T-cell (primary cell): Measurements from ENCODE around the gene ELSPBP1. TPM values are rescaled to one million over a fixed set of nuclear protein-coding genes. Genes with fewer than 3 reads are reported as not detected.

Experiments used
- ATAC-seq, 4 experiments: fragments of 200-7000 bp in 3 of 4; fragments of 150-1000 bp in 1 of 4; cut with Tn5 transposase; replicated peaks in 1 of 4; 1 replicate in 3 of 4; 2 replicates in 1 of 4; pipeline ENCODE4 v1.10.0; 2021; ENCODE audit warnings: moderate library complexity in 3 of 4, mild to moderate bottlenecking in 2 of 4, moderate number of reproducible peaks in 1 of 4
- CTCF ChIA-PET, 2 donors: fragments of 300-600 bp; sonication (Branson Sonifier 250); formaldehyde crosslinking; loops; one replicate each; lab custom pipeline; 2022; ENCODE audit warnings: antibody characterized with exemption in 2 of 2; lab: Charles Lee
- POLR2A ChIA-PET, 2 donors: fragments of 300-600 bp; sonication (Branson Sonifier 250); formaldehyde crosslinking; loops; one replicate each; lab custom pipeline; 2022; ENCODE audit warnings: antibody characterized with exemption in 2 of 2; lab: Charles Lee
- DNase-seq, 35 experiments: peaks; one replicate each; pipeline versions ENCODE4 v3.0.0 to v3.0.0-alpha.2; 2013 to 2023
- H3K27ac ChIP-seq: one replicate; pipeline ENCODE4 v1.5.1; 2013; ENCODE audit warnings: low read length
- H3K27me3 ChIP-seq, 2 experiments: replicated peaks in 1 of 2; 1 replicate in 1 of 2; 2 replicates in 1 of 2; pipeline versions ENCODE4 v1.6.1 to v1.7.0; 2013; ENCODE audit warnings: low read length in 1 of 2, mixed read lengths in 1 of 2; ENCODE audit not compliant: control insufficient read depth in 2 of 2, insufficient read depth in 2 of 2; ENCODE audit errors: extremely low read depth in 1 of 2
- H3K36me3 ChIP-seq, 2 donors: 1 replicate in 1 of 2; 2 replicates in 1 of 2; pipeline versions ENCODE4 v1.6.1 to v1.7.0; 2013; ENCODE audit warnings: low read length in 1 of 2; ENCODE audit not compliant: control insufficient read depth in 2 of 2, insufficient read depth in 1 of 2; ENCODE audit errors: extremely low read depth in 1 of 2
- H3K4me1 ChIP-seq, 2 experiments: 1 replicate in 1 of 2; 2 replicates in 1 of 2; pipeline versions ENCODE4 v1.6.1 to v1.7.0; 2013; ENCODE audit warnings: low read length in 2 of 2, mixed read lengths in 1 of 2; ENCODE audit not compliant: insufficient read depth in 2 of 2, control insufficient read depth in 1 of 2; ENCODE audit errors: extremely low read depth in 1 of 2
- H3K4me3 ChIP-seq, 2 donors: 1 replicate in 1 of 2; 2 replicates in 1 of 2; pipeline versions ENCODE4 v1.5.1 to v1.7.0; 2013; ENCODE audit warnings: mild to moderate bottlenecking in 2 of 2, low read length in 1 of 2, moderate library complexity in 1 of 2; ENCODE audit not compliant: control insufficient read depth in 1 of 2; ENCODE audit errors: extremely low read depth in 1 of 2
- H3K9me3 ChIP-seq: 2 replicates; pipeline ENCODE4 v1.7.0; 2013
- H3K27ac Mint-ChIP-seq, 2 donors: one replicate each; pipeline ENCODE4 v1.8.0; 2020 to 2021; ENCODE audit warnings: mild to moderate bottlenecking in 2 of 2, mixed read lengths in 2 of 2
- H3K27me3 Mint-ChIP-seq, 2 donors: one replicate each; pipeline ENCODE4 v1.8.0; 2021 to 2022; ENCODE audit warnings: mixed read lengths in 2 of 2
- H3K36me3 Mint-ChIP-seq: one replicate; pipeline ENCODE4 v1.8.0; 2021; ENCODE audit warnings: mixed read lengths
- H3K4me1 Mint-ChIP-seq, 3 donors: one replicate each; pipeline ENCODE4 v1.8.0; 2020 to 2022; ENCODE audit warnings: mixed read lengths in 3 of 3, mild to moderate bottlenecking in 1 of 3
- H3K4me3 Mint-ChIP-seq, 3 donors: one replicate each; pipeline ENCODE4 v1.8.0; 2020 to 2022; ENCODE audit warnings: mild to moderate bottlenecking in 3 of 3, mixed read lengths in 3 of 3, moderate library complexity in 3 of 3
- H3K9me3 Mint-ChIP-seq, 3 donors: one replicate each; pipeline ENCODE4 v1.8.0; 2020 to 2022; ENCODE audit warnings: mixed read lengths in 3 of 3
- WGBS: methylation state at CpG from one replicate; pipeline ENCODE4 v1.1.5; 2013; ENCODE audit warnings: missing lambda C conversion rate; ENCODE audit not compliant: insufficient coverage; 5-methylcytosine and 5-hydroxymethylcytosine counted together
- total RNA-seq, 35 experiments: library from RNA in 6 of 35; stranded (reverse) in 6 of 35; fragments of 120-200 nt in 1 of 35; gene quantifications; one replicate each; pipeline versions ENCODE4 v1.2.1 to v1.2.4 and lab custom pipeline; 2013 to 2026

ELSPBP1 gene
- total RNA-seq, 5 donors from 2014 or later (not counting 1 experiment from before 2014, with no cell fraction given) = not detected

GRCh38 chr19:48051335-48052033 is 57.1 kb downstream of the ELSPBP1 start:
- WGBS = no CpG with 5 or more reads among the region's 10 CpGs
- no peak overlapping the region for H3K27ac Mint-ChIP-seq
- H3K9me3 ChIP-seq = no peaks in the 10 kb centered on the region

GRCh38 chr19:48053076-48053475 is 58.6 kb downstream of the ELSPBP1 start:
- no peak overlapping the region for H3K27ac Mint-ChIP-seq
- peaks cover 0 to 25% of the 10 kb centered on the region in 2 experiments for H3K27me3 ChIP-seq
- H3K27ac ChIP-seq = no peak overlapping the region
- H3K4me1 Mint-ChIP-seq = no peaks in the 10 kb centered on the region
- H3K36me3 Mint-ChIP-seq = peaks cover 4% of the 10 kb centered on the region
- H3K27me3 Mint-ChIP-seq = peaks cover 15 to 19% of the 10 kb centered on the region in 2 donors
- H3K9me3 Mint-ChIP-seq = no peaks in the 10 kb centered on the region
- H3K4me1 ChIP-seq = no peaks in the 10 kb centered on the region
- no peaks in the 10 kb centered on the region for H3K36me3 ChIP-seq
- no peak for ATAC-seq
- H3K4me3 ChIP-seq = no peak overlapping the region
- no peak for DNase-seq
- H3K9me3 ChIP-seq = no peaks in the 10 kb centered on the region
- WGBS = no CpG with 5 or more reads among the region's 5 CpGs
- ChIA-PET POLR2A (no interaction called here), CTCF (no interaction called here)
- H3K4me3 Mint-ChIP-seq = no peak overlapping the region

More at GRCh38 chr19:48051335-48052033, 57.1 kb downstream of the ELSPBP1 start:
- Histone ChIP-seq H3K4me1 (no peaks in the 10 kb centered on the region), H3K27ac (no peak overlapping the region), H3K4me3 (no peak overlapping the region), H3K36me3 (no peaks in the 10 kb centered on the region), H3K27me3 (peaks cover 0 to 25% of the 10 kb centered on the region in 2 experiments)
- Mint-ChIP-seq H3K36me3 (peaks cover 4% of the 10 kb centered on the region), H3K4me1 (no peaks in the 10 kb centered on the region), H3K4me3 (no peak overlapping the region), H3K9me3 (no peaks in the 10 kb centered on the region), H3K27me3 (peaks cover 20 to 26% of the 10 kb centered on the region in 2 donors)
- DNase-seq = no peak
- POLR2A ChIA-PET = interaction anchor here in 1 of 2 donors (0.5 kb wide), 1 partner anchor 97 kb away, joined by 3 read pairs; no protein-coding TSS in a partner anchor
- CTCF ChIA-PET = no interaction called here
- ATAC-seq = no peak

GRCh38 chr19:48053856-48054255 is 59.4 kb downstream of the ELSPBP1 start:
- H3K36me3 Mint-ChIP-seq = peaks cover 4% of the 10 kb centered on the region

GRCh38 chr19:48059331-48059730 is 64.9 kb downstream of the ELSPBP1 start:
- H3K4me1 ChIP-seq = no peaks in the 10 kb centered on the region
- Mint-ChIP-seq H3K36me3 (no peaks in the 10 kb centered on the region), H3K27ac (no peak overlapping the region), H3K27me3 (peaks cover 15 to 27% of the 10 kb centered on the region in 2 donors), H3K9me3 (no peaks in the 10 kb centered on the region), H3K4me3 (no peak overlapping the region), H3K4me1 (no peaks in the 10 kb centered on the region)
- no peak overlapping the region for H3K27ac ChIP-seq
- DNase-seq = no peak
- 59% methylated on average over 3 of the region's 6 CpGs for WGBS
- ChIA-PET POLR2A (no interaction called here), CTCF (no interaction called here)
- H3K36me3 ChIP-seq = no peaks in the 10 kb centered on the region
- peaks cover 0 to 26% of the 10 kb centered on the region in 2 experiments for H3K27me3 ChIP-seq
- no peaks in the 10 kb centered on the region for H3K9me3 ChIP-seq
- ATAC-seq = no peak
- H3K4me3 ChIP-seq = no peak overlapping the region

More at GRCh38 chr19:48053856-48054255, 59.4 kb downstream of the ELSPBP1 start:
- ChIA-PET CTCF (no interaction called here), POLR2A (no interaction called here)
- H3K4me1 Mint-ChIP-seq = no peaks in the 10 kb centered on the region
- no peak overlapping the region for H3K27ac ChIP-seq
- 81% methylated on average over 2 of the region's 5 CpGs for WGBS
- no peaks in the 10 kb centered on the region for H3K9me3 ChIP-seq
- no peak overlapping the region for H3K4me3 Mint-ChIP-seq
- H3K4me3 ChIP-seq = no peak overlapping the region
- no peaks in the 10 kb centered on the region for H3K4me1 ChIP-seq
- no peak overlapping the region for H3K27ac Mint-ChIP-seq
- H3K27me3 ChIP-seq = peaks cover 0 to 25% of the 10 kb centered on the region in 2 experiments
- ATAC-seq (no peak), DNase-seq (no peak)
- no peaks in the 10 kb centered on the region for H3K9me3 Mint-ChIP-seq
- H3K27me3 Mint-ChIP-seq = peaks cover 15 to 19% of the 10 kb centered on the region in 2 donors
- H3K36me3 ChIP-seq = no peaks in the 10 kb centered on the region

GRCh38 chr19:48060381-48060780 is 65.9 kb downstream of the ELSPBP1 start:
- ChIA-PET CTCF (no interaction called here), POLR2A (no interaction called here)
- H3K27ac Mint-ChIP-seq = no peak overlapping the region
- H3K4me3 Mint-ChIP-seq = no peak overlapping the region
- Histone ChIP-seq H3K27me3 (peaks cover 0 to 20% of the 10 kb centered on the region in 2 experiments), H3K36me3 (no peaks in the 10 kb centered on the region), H3K4me3 (no peak overlapping the region), H3K9me3 (no peaks in the 10 kb centered on the region), H3K27ac (no peak overlapping the region), H3K4me1 (no peaks in the 10 kb centered on the region)
- peaks cover 19 to 24% of the 10 kb centered on the region in 2 donors for H3K27me3 Mint-ChIP-seq
- no peaks in the 10 kb centered on the region for H3K4me1 Mint-ChIP-seq
- no CpG with 5 or more reads among the region's 5 CpGs for WGBS
- DNase-seq (no peak), ATAC-seq (no peak)
- H3K36me3 Mint-ChIP-seq = no peaks in the 10 kb centered on the region
- no peaks in the 10 kb centered on the region for H3K9me3 Mint-ChIP-seq

GRCh38 chr19:48061401-48062344 is 67.2 kb downstream of the ELSPBP1 start:
- ChIA-PET CTCF (no interaction called here), POLR2A (no interaction called here)
- DNase-seq (no peak), ATAC-seq (no peak)
- 52% methylated on average over 27 of the region's 37 CpGs for WGBS
- Mint-ChIP-seq H3K4me1 (no peaks in the 10 kb centered on the region), H3K4me3 (no peak overlapping the region), H3K36me3 (no peaks in the 10 kb centered on the region), H3K9me3 (no peaks in the 10 kb centered on the region), H3K27me3 (peaks cover 19 to 23% of the 10 kb centered on the region in 2 donors), H3K27ac (no peak overlapping the region)
- Histone ChIP-seq H3K9me3 (no peaks in the 10 kb centered on the region), H3K4me1 (no peaks in the 10 kb centered on the region), H3K27ac (no peak overlapping the region), H3K4me3 (no peak overlapping the region), H3K36me3 (no peaks in the 10 kb centered on the region), H3K27me3 (peaks cover 0 to 19% of the 10 kb centered on the region in 2 experiments)
